Stimulated activated CD4-positive, alpha-beta T cell treated with anti-CD3 and anti-CD28 coated beads, Interleukin-15, amount 100 ng/mL, for 24 hours (primary cell): ENCODE results near the gene ABCC2.

ENCODE experiments used
- DNase-seq: peaks from one replicate; pipeline ENCODE4 v3.0.0-alpha.2; 2020

Gene ABCC2

DNA sequence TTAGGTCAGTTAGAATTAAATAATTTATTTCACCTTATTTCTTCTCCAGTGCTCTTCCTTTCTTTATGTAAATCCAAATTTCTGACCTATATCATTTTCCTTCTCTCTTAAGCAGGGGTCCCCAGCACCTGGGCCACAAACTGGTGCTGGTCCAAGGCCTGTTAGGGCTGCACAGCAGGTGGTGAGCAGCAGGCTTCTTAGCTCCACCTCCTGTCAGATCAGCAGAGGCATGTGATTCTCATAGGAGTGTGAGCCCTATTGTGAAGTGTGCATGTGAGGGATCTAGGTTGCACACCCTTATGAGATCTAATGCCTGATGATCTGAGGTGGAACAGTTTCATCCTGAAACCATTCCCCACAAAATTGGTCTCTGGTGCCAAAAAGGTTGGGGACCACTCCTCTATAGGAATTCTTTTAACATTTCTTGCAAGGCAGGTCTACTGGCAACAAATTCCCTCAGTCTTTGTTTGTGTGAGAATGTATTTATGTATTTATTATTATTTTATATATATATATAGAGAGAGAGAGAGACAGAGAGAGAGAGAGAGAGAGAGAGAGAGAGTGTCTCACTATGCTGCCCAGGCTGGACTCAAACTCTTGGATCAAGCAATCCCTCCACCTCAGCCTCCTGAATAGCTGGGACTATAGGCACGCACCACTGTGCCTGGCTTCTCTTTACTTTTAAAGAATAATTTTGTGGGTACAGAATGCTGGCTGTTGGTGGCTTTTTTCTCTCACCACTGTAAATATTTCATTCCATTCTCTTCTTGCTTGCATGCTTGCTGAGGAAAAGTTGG, 4.3 kb upstream of the ABCC2 start:
- DNase-seq, result no peak

DNA sequence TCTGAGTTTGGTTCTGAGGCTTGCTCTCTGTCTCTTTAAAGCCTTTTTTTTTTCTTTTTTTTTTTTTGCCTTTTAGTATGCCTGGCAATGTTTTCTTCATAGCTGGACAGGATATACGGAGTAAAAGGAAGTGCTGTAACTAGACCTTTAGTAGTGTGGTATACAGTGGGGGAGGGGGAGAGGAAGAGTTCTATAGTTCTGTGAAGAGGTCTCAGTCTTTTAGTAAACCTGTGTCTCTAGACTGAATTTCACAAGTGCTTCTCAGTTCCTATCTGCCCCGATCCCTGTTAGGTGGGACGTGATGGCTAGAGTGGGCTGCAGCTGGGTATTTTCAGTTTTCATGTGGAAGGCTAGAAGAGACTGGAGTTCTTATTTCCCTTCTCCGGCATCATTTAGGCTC, 3.1 kb upstream of the ABCC2 start:
- DNase-seq, result no peak

DNA sequence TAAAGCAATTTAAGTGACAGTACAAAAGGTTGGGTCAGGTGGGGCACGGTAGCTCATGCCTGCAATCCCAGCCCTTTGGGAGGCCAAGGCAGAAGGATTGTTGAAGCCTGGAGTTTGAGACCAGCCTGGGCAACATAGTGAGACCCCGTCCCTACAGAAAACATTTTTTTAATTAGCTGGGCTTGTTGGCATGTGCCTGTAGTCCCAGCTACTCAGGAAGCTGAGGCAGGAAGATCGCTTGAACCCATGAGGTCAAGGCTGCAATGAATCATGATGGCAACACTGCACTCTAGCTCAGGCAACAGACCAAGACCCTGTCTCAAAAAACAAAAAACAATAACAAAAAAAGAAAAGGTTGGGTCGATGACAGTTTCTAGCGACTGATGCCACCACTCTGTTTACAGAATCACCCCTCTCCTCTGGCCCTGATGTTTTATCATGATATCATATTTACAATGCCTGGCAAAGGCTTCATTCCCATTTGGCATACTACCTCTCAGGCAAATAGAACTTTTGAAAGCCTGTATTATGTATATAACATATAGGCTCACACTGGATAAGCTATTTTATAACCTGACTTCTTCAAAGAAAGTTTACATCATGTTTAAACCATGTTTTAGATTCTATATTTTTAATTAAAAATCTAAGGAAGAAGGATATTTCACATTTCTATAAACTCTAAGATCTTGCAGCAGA, 558 bp upstream of the ABCC2 start:
- no peak for DNase-seq

DNA sequence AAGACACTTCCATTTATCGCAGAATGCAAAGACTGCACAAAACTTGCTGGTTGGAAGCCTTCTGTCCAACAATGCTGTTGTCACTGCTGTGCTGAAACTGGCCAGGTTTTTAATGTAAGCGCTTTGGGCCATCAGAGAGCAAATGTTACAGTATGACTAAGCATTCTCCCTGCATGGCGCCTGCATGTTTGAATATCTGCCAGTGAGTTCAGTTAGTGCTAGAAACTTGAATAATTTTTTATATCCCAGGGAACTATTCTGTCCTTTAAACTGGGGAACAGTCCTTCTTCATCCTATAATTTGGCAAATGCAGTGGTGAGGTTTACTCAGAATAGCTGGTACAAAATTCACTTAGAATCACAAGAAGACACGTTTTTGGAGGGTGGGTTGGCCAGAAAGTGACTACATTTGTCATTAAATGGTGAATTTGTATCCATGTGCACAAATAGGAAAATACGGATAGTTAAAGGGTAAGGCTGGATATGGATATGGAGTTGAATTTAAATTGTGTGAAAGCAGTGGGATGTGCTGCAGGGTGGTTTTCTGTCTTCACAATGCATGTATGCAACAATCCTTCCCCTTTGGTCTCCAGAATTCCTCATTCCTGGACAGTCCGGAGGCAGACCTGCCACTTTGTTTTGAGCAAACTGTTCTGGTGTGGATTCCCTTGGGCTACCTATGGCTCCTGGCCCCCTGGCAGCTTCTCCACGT, 1.7 kb downstream of the ABCC2 start:
- DNase-seq, result no peak

DNA sequence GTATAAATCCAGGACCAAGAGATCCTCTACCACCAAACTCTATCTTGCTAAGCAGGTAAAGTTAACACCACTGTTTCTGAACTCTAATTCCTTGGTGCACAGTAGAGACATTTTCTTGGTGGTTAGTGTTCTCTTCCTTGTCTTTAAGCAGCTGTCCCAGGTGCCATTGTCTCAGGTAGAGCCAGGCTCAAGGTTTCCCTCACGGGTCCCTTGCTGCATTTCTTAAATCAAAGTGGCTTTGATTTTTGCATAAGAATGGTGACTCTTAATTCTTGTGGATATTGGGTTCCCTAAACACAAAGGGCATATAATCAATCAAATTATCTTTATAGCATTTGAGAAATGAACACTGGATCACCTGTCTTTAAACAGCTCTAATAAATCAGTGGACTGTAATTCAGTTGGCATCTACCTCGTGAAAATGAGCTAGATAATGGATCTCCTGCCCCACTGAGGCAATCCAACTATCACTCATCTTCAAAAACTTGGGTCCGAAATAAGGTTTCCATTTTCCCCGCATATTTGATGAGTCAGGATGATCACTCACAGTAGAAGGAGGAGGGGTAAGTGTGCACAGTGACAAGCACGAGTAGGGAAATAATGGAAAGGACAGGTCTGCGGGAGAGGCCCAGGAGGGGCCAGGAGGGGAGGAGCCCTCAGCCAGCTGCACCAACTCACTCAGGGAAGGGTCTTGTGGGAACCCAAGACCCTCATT, 2.4 kb downstream of the ABCC2 start:
- no peak for DNase-seq

DNA sequence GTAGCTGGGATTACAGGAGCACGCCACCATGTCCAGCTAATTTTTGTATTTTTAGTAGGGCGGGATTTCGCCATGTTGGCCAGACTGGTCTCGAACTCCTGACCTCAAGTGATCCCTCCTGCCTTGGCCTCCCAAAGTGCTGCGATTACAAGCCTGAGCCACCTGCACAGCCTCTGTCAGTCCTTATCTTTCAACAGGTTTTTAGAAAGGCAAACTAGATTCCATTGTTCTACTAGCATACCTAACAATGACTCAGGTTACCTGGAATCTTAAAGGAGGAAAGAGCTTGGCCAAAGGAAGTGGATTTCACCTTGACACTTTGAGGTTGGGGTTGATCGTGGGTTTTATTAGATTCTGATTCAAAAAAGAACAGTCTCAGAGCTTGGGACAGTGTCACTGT, 3.2 kb downstream of the ABCC2 start:
- no peak for DNase-seq

DNA sequence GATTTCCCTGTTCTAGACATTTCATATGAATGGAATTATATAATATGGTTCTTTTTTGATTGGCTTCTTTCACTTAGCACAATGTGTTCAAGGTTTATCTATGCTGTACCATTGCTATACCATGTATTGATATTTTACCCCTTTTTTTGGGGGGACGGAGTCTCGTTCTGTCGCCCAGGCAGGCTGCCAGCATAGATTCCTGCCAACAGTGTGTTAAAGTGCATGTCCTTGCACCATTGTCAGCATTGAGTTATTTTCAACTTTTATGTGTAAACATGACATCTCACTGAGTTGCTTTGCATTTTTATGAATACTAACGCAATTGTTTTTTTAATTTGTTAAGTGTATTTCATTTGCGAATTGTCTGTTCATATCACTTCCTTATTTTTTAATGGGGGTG, 4.9 kb downstream of the ABCC2 start:
- no peak for DNase-seq

DNA sequence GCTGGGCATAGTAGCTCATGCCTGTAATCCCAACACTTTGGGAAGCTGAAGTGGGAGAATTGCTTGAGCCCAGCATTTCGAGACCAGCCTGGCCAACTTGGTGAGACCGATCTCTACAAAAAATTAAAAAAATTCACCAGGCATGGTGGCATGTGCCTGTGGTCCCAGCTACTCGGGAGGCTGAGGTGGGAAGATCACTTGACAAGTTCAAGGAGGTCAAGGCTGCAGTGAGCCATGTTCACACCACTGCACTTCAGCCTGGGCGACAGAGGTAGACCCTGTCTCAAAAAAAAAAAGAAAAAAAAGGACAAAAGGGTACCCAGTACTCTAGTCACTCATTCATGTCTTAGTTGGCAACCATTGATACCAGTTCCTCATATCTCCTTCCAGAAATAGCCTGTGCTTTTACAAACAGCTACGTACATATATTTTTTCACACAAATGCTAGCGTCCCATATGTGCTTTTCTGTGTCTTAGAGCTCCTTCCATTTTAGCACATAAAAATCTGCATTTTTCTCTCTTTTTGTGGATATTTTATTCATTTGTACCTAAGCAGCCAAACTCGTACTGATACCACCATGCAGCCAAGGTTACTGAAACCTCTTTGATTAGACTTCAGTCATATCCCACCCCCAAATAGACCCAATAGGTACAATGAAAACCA, 5.5 kb downstream of the ABCC2 start:
- DNase-seq, result no peak

DNA sequence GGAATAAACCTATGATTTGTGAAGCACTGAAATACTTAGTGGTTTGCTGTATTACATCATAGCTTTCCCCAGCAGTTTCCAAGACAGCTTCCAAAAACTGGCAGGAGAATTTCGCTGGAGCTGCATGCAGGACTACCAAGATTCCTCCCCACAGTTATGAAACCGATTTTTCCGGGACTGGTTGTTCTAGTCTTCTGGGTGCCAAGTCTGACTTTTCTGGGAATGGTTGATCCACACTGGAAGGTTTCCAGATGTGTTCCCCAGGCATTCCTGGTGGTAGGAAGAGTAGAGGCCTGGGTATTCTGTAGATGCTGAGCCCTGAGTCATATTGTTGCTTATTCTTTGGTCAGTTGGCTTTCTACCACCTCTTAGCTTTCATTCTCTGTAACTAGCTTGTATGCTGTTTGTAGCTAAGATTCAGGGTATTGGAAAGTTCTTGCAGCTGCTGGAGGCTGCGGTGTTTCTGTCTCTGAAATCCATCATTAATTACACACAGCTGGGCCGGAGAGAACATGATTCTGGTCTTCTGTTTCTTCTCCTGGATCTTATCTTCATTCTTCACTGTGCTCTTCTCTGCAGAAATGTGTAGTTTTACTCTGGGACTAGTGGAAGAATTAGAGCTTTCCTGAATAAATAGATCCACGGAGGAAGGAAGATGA, 6.3 kb downstream of the ABCC2 start:
- no peak for DNase-seq

DNA sequence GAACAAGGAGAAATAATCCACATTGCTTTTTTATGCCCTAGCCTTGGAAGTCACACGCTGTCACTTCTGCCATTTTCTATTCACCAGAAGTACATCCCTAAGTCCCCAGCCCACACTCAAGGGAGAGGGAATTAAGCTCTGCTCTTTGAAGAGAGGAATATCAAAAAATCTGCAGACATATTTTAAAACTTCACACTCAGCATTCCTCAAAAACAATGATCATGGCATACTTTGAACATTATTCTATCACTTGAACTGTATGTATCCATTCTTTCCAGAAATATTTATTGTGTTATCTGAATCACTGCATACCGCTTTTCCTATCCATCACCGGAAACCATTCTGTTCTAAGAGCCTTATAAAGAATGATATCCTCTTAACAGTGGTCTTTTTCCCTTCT, 9.4 kb downstream of the ABCC2 start:
- DNase-seq, result no peak

DNA sequence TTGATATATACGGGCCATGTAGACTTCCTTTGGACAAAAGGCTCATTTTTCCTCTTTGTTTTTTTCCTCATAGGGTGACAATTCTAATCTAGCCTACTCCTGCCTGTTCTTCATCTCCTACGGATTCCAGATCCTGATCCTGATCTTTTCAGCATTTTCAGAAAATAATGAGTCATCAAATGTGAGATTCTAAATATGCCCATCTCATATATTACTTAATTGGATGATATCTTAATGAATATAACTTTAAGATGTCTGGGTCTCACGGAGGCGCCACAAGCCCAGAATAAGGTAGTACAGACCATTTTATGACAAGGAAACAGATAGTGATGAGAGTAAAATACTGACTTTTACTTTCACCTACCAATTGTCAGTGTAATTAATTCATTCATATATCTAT, 11.4 kb downstream of the ABCC2 start:
- DNase-seq, result no peak

DNA sequence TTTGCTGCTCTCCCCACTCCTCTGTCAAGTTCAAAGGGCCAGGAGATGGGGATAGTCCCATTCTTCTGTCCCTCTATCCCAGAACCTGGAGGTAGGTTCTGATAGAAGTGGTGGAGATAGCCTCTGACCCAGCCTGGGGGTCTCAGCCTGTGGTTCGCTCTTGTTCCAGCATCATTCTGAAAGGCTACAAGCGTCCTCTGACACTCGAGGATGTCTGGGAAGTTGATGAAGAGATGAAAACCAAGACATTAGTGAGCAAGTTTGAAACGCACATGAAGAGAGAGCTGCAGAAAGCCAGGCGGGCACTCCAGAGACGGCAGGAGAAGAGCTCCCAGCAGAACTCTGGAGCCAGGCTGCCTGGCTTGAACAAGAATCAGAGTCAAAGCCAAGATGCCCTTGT, 14.5 kb downstream of the ABCC2 start:
- DNase-seq, result no peak

DNA sequence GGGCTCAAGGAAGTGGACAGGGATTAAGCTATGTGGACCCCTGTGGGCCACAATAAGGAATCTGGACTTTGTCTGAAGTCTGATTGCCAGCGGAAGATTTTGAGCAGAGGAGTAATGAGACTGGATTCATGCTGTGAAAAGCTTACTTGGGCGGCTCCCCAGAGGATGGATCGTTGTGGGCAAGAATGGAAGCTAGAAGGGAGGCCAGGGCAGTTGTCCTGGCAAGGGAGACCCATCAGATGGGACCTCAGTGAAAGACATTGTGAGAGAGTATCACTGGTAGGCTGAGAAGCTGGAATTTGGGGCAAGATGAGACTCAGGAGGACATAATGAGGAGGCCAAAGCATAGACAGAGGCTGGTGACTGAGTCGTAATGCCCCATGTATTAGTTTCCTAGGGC, 15.6 kb downstream of the ABCC2 start:
- no peak for DNase-seq

DNA sequence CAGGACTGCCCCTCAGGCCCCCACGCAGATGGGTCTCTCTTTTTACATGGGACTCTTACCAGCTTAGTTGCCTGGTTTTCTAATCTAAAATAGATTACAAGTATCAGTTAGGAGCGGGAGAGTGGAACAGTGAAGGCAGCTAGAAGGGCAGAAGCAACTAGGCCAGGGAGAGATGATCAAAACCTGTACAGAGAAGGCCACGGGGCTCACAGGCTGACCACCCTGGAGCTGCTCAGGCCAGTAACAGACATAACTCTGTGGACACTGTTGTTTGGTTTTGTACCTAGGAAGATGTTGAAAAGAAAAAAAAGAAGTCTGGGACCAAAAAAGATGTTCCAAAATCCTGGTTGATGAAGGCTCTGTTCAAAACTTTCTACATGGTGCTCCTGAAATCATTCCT, 16.5 kb downstream of the ABCC2 start:
- no peak for DNase-seq

DNA sequence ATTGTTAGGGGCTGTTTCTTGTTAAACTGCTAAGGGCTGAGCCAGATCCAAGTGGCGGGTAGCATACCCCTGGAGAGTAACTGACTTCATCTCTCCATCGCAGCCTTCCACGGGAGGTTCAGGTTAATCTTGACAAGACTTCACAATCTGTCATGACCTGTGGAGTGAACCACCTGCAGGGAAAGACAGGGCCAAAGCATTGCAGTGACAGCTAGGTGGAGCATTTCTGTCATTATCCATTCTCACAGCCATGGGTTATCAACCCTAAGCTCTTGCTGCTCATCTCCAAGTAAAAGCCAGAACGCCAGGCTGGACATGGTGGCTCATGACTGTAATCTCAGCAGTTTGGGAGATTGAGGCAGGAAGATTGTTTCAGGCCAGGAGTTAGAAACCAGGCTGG, 17.2 kb downstream of the ABCC2 start:
- no peak for DNase-seq

DNA sequence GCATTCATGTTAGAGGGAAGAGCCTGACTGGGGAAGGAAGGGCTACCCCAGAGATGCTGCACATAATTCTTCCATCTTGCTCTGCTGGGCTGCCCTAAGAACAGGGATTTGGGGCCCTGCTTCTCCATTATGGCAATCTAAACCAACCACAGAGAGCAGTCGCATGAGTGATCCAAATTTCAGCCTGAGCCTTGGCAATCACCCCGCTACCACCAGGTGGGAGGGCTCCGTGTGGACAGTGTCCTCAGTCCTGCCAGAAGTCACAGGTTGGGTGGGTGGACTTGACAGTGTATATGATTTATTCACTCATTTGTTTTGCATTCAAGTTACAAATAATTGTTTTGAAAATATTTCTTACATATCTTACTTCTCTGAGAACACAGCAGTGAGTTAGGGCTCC, 22.0 kb downstream of the ABCC2 start:
- no peak for DNase-seq

DNA sequence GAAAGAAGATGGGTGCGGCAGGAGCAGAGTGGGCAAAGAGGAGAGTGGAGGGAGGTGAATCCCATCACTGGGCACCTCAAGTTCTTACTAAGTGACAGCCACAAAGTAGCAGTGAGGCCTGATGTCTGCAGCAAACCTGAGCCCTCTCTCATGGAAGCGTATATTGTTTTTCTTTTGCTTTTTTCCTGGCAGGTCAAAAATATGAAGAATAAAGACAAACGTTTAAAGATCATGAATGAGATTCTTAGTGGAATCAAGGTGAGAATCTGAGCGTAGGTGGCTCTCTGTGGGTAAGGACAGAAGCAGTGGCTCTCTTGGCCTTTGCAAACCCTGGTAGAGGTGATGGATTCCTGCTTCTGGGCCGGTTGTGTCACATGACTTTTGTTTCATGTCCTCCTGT, 22.8 kb downstream of the ABCC2 start:
- DNase-seq, result no peak

DNA sequence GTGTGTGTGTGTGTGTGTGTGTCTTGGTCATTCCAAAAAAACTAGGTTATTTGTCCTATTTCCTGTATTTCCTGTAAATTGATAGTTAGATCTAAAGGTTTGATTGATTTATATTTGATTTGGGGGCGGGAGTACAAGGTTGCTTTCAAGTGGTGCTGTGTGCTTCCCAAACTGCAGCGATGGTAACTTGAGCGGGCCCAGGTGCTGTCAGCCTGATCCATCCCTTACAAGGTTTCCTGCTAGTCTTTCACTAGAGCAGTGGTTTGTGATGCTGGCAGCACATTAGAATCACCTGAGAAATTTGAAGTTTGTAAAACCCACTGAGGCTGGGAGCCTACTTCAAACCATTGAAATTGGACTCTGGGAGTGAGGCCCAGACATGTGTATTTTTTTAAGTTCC, 23.7 kb downstream of the ABCC2 start:
- DNase-seq, result no peak

DNA sequence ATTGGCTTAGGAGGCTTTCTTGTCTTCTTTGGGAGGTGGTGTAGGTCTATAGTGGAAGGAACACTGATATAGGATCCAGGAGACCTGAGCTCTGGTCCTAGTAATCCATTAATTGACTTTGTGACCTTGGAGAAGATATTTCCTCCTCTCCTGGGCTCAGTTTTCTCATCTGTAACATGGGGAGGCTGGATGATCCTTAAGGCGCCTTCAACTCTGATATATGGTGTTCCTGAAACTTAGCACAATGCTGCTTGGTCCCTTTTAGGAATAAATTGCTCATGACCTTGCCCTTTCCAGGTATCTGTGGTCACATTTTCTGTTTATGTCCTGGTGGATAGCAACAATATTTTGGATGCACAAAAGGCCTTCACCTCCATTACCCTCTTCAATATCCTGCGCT, 25.3 kb downstream of the ABCC2 start:
- DNase-seq, result no peak

DNA sequence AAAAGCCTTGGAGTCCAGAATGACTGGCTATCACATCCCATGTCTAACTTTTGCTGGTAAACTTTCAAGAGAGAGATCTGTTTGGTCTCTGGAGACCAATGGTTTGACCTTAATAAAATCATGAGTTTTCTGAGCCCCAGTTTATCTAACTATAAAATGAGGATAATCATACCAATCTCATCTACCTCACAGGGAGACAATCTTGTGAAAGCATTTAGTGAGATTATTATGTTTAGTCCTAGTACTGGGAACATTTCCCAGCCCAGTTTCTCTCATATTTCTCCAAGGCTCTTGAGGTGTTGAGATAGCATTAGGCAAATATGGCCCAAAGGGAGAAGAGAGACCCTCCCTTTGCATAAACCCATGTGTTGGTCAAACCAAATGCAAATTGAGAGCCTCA, 25.8 kb downstream of the ABCC2 start:
- no peak for DNase-seq

DNA sequence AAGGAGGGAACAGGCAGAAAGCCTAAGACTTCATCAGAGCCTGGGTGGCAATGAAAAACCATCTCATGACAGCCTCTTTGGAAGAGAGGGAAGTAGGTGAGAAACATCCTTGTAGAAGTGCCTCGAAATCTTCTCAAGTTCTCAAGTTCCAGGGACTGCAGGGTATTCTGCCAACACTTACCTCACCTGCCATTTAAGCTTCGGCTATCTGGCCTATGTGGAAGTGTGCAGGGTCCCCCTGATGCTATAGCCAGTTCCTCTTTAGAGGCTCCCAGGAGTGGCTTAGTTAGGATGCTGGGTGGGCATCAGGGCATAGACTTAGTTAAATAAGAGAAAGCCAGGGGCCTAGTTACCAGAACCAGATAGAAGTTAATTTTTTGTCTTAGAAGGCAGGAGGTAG, 27.0 kb downstream of the ABCC2 start:
- DNase-seq, result no peak

DNA sequence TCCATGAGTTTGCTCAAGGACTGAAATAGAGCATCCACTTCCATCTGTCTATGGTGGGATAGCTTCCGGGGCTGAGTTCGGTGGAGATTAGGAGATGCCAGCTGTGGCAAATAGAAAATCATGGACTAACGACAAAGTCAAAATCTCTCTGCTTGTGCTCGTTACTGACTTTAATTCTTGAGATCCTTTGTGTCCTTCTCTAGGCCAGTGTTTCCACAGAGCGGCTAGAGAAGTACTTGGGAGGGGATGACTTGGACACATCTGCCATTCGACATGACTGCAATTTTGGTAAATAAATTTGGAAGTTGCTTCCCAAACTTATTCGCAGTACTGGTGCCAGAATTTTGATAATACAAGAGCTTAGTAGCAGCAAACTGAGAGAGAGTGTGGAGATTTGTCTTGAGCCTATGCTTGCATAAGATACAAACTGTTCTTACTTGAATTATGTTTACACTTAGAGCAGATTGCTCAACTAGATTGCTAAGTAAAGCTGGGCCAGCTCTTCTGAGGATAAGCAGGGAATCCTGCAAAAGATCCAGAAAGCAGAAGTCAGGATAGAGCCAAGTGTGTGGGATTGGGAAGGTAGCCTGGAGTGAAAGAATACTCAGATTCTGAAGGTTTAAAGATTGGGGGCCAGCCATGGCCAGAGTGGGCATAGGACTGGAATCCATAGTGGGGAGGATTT, 27.6 kb downstream of the ABCC2 start:
- DNase-seq, result no peak
